ENCODE results near the gene MCTP2.

Gene MCTP2

GRCh38 chr15:94403331-94403730, 172.0 kb downstream of the MCTP2 start:
- DNase-seq: no peak

GRCh38 chr15:94404733-94405283, 173.4 kb downstream of the MCTP2 start:
- DNase-seq: no peak

- peak; percentile 93 for DNase-seq
These were observed 179.9 kb downstream of the MCTP2 start for GRCh38 chr15:94411285-94411684.

- DNase-seq: peak; percentile 36
These were observed 180.5 kb downstream of the MCTP2 start for GRCh38 chr15:94411846-94412245.

GRCh38 chr15:94412979-94413746, 181.8 kb downstream of the MCTP2 start:
- peak; percentile 58 for DNase-seq

GRCh38 chr15:94414916-94415315, 183.6 kb downstream of the MCTP2 start:
- DNase-seq: peak; percentile 36

GRCh38 chr15:94416267-94416666, 184.9 kb downstream of the MCTP2 start:
- no peak for DNase-seq

GRCh38 chr15:94416820-94417219, 185.5 kb downstream of the MCTP2 start:
- DNase-seq: peak; percentile 75

GRCh38 chr15:94417501-94418293, 186.3 kb downstream of the MCTP2 start:
- peak; percentile 55 for DNase-seq

GRCh38 chr15:94421706-94422105, 190.3 kb downstream of the MCTP2 start:
- DNase-seq: no peak

GRCh38 chr15:94432279-94432678, 200.9 kb downstream of the MCTP2 start:
- DNase-seq: no peak

- DNase-seq: no peak
These were observed 207.8 kb downstream of the MCTP2 start for GRCh38 chr15:94439158-94439557.

GRCh38 chr15:94441760-94442159, 210.4 kb downstream of the MCTP2 start:
- DNase-seq: no peak

- DNase-seq: no peak
These were observed 211.1 kb downstream of the MCTP2 start for GRCh38 chr15:94442480-94442879.

GRCh38 chr15:94443186-94443585, 211.8 kb downstream of the MCTP2 start:
- DNase-seq: no peak

GRCh38 chr15:94445566-94446160, 214.3 kb downstream of the MCTP2 start:
- no peak for DNase-seq

- DNase-seq: no peak
These were observed 215.1 kb downstream of the MCTP2 start for GRCh38 chr15:94446441-94446840.

- DNase-seq: no peak
These were observed 220.1 kb downstream of the MCTP2 start for GRCh38 chr15:94451466-94451865.

- DNase-seq: no peak
These were observed 222.0 kb downstream of the MCTP2 start for GRCh38 chr15:94453227-94453988.

- DNase-seq: no peak
These were observed 223.9 kb downstream of the MCTP2 start for GRCh38 chr15:94455297-94455696.

- no peak for DNase-seq
These were observed 224.9 kb downstream of the MCTP2 start for GRCh38 chr15:94456226-94456625.

- no peak for DNase-seq
These were observed 226.3 kb downstream of the MCTP2 start for GRCh38 chr15:94457661-94458060.

- no peak for DNase-seq
These were observed 229.3 kb downstream of the MCTP2 start for GRCh38 chr15:94460624-94461023.

Measured in NCI-H1092 treated with DMSO at 0.1 percent for 48 hours (cell line).